ENCODE data around the gene ASB4.

Gene ASB4

GRCh38 chr7:95479992-95480624 is 5.6 kb upstream of the ASB4 start:
- DNase-seq (ENCODE audit: low read depth): no peak
- no peak overlapping the region for H3K4me3 ChIP-seq (replicated peaks; ENCODE audit: low read depth, low read length)
- no peak for TF ChIP-seq CTCF (IDR thresholded peaks at IDR 0.05; ENCODE audit: low read length, missing control alignments)

GRCh38 chr7:95481271-95482165 is 4.2 kb upstream of the ASB4 start:
- TF ChIP-seq CTCF (IDR thresholded peaks at IDR 0.05; ENCODE audit: low read length, missing control alignments): no peak
- no peak overlapping the region for H3K4me3 ChIP-seq (replicated peaks; ENCODE audit: low read depth, low read length)
- DNase-seq (ENCODE audit: low read depth): no peak

GRCh38 chr7:95482424-95482823 is 3.3 kb upstream of the ASB4 start:
- H3K4me3 ChIP-seq (replicated peaks; ENCODE audit: low read depth, low read length): no peak overlapping the region
- no peak for TF ChIP-seq CTCF (IDR thresholded peaks at IDR 0.05; ENCODE audit: low read length, missing control alignments)
- no peak for DNase-seq (ENCODE audit: low read depth)

GRCh38 chr7:95490231-95490762 is 4.6 kb downstream of the ASB4 start:
- no peak for TF ChIP-seq CTCF (IDR thresholded peaks at IDR 0.05; ENCODE audit: low read length, missing control alignments)
- DNase-seq (ENCODE audit: low read depth): no peak

GRCh38 chr7:95491201-95491600 is 5.5 kb downstream of the ASB4 start:
- no peak for TF ChIP-seq CTCF (IDR thresholded peaks at IDR 0.05; ENCODE audit: low read length, missing control alignments)
- no peak for DNase-seq (ENCODE audit: low read depth)
- H3K4me3 ChIP-seq (replicated peaks; ENCODE audit: low read depth, low read length): no peak overlapping the region

More at GRCh38 chr7:95490231-95490762, 4.6 kb downstream of the ASB4 start:
- H3K4me3 ChIP-seq (replicated peaks; ENCODE audit: low read depth, low read length): no peak overlapping the region

- TF ChIP-seq CTCF (IDR thresholded peaks at IDR 0.05; ENCODE audit: low read length, missing control alignments): no peak
- no peak overlapping the region for H3K4me3 ChIP-seq (replicated peaks; ENCODE audit: low read depth, low read length)
- DNase-seq (ENCODE audit: low read depth): no peak
Observed at GRCh38 chr7:95491634-95492314, 6.0 kb downstream of the ASB4 start.
